GM12872 (cell line): ENCODE data around the gene CCDC192.

Experiments used
- TF ChIP-seq, protein P1 (sequence below): IDR thresholded peaks from 3 replicates; pipeline ENCODE4 v1.5.1; 2011; ENCODE audit warnings: low read depth, mild to moderate bottlenecking, low read length, moderate library complexity; ENCODE audit not compliant: insufficient read depth

CCDC192 gene

DNA sequence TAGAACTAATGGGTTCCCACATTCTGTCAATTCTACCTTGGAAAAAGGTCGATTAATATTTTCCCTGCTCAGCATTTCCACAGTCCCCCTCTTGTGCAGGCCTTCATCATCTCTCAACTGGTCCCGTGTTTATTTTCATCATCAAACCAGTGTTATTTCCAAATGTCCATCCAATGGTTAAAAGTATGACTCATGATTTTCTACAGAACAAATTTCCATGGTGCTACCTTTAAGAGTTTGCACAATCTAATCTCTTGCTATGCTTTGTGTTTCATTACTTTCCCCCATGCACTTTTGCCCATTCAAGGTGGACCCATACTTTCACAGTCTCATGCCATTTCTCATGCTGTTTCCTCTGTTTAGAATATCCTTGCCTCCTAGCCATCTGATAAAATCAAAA lies 143.7 kb downstream of the CCDC192 start:
- TF ChIP-seq, protein P1, sequence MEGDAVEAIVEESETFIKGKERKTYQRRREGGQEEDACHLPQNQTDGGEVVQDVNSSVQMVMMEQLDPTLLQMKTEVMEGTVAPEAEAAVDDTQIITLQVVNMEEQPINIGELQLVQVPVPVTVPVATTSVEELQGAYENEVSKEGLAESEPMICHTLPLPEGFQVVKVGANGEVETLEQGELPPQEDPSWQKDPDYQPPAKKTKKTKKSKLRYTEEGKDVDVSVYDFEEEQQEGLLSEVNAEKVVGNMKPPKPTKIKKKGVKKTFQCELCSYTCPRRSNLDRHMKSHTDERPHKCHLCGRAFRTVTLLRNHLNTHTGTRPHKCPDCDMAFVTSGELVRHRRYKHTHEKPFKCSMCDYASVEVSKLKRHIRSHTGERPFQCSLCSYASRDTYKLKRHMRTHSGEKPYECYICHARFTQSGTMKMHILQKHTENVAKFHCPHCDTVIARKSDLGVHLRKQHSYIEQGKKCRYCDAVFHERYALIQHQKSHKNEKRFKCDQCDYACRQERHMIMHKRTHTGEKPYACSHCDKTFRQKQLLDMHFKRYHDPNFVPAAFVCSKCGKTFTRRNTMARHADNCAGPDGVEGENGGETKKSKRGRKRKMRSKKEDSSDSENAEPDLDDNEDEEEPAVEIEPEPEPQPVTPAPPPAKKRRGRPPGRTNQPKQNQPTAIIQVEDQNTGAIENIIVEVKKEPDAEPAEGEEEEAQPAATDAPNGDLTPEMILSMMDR, result no peak

DNA sequence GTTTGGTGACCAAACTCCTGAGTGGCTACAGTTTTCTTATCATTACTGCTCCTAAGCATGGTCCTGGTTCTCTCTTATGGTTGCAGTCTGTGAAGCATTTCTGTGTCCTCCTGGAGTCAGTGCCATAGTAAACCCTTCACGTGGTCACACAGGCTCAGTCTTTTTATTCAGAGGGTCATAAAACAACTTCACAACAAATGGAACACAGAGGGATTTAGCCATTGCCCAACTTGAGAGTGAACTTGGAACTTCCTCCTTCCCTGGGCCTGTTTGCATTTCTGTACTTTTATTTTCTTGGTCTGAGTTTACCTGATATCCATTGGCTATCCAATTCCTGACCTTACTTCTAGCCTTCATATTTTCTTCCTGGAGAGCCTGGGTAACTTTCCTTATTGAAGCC lies 144.9 kb downstream of the CCDC192 start:
- TF ChIP-seq, protein P1, result no peak

DNA sequence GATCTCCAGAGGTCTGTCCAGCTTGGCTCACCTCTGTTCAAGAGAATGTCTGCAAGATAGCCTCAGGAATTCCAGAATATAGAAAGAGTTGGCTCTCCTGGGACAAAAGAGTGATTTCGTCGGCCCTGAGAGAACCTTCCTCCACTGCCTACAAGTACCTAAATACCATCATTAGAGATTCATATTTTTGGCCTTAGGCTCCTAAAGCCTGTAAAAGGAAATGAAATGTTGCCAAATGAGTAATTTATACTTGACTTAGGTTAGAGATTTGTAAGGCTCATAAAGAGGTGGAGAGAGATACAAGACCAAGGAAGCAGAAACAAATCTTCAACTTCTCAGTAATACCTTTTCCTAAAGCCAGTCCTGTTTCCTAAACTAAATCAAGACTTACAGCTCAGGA lies 146.2 kb downstream of the CCDC192 start:
- TF ChIP-seq, protein P1, result no peak

DNA sequence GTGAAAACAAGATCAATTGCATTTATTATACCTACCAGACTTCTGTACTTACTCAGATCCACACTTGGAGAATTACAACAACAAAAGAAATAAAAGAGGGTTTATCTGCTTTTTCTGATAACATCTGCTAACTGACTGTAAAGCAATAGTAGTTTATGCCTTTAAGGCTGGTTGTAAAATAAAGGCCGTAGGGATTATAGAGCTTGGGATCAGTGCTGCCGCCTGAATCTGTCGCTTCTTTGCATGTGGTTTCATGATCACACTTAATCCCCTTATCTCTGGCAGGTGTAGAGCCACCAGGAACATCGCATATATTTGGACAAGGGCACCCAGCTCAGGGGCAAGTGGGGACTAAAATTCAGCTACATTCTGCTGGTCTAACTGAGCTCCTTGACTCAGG lies 146.7 kb downstream of the CCDC192 start:
- TF ChIP-seq, protein P1, result no peak

DNA sequence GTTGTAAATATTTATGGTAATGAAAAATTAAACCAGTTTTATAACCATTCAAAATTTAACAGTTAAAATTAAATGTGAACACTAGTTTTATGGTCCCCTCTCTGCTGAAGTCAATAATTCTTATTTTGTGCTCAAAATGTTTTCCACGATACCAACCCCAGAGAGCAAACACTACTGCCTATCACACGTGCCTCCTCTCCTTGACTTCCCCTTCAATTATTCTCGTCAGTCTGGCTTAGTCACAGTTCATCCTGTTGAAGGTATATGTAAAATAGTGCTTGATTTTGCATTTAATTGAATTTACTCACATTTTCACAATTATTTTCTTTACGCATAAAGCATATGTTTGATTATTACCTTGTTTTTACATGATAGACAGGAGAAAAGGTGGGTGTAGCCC lies 148.8 kb downstream of the CCDC192 start:
- TF ChIP-seq, protein P1, result no peak

DNA sequence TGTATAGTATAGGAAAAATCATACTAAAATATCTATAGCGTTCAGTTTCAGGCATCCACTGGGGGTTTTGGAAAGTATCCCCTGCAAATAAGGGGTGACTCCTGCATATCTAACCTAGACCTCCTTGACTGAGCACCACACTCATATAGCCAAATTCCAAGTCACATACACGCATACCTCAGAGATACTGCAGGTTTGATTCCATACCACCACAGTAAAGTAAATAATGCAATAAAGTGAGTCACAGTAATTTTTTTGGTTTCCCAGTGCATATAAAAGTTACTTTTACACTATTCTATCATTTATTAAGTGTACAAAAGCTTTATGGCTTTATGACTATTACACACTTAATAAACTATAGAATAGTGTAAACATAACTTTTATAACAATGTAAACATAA lies 151.3 kb downstream of the CCDC192 start:
- TF ChIP-seq, protein P1, result no peak

DNA sequence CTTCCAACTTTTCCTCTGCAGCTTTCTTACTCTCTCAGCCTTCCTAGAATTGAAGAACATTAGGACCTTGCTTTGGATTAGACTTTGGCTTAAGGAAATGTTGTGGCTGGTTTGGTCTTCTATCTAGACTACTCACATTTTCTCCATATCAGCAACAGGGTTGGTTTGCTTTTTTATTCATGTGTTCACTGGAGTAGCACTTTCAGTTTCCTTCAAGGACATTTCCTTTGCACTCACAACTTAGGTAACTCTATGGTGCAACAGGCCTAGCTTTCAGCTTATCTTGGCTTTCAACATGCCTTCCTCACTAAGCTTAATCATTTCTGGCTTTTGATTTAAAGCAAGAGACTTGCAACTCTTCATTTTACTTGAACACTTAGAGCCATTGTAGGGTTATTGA lies 153.1 kb downstream of the CCDC192 start:
- TF ChIP-seq, protein P1, result no peak
